NCI-H2196 (cell line): ENCODE results near the gene IDS.

Experiments used
- DNase-seq: peaks from one replicate; lab custom pipeline; 2025; ENCODE audit not compliant: unreplicated experiment; lab: John Stamatoyannopoulos, UW

IDS gene

GRCh38 chrX:149462849-149463248 lies 42.3 kb downstream of the IDS start:
- DNase-seq = no peak

DNA sequence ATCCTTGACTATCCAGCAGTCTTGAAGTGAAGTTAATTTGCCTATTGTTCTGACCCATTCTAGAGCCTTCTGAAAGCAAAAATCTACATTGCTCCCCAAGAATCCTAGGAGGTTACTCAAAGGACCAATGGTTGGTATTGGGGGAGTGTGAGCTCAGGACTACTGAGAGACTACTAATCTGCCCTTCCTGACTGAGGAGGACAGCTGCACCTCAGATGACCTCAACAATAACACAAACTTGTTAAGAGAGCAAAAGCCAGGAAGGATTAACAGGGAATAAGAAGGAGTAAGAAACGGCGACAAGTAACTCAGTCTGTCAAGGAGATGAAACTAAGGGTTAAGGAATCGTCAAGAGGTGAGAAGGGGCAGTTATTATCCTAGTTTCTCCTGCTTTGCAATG lies 43.4 kb downstream of the IDS start:
- DNase-seq = no peak

DNA sequence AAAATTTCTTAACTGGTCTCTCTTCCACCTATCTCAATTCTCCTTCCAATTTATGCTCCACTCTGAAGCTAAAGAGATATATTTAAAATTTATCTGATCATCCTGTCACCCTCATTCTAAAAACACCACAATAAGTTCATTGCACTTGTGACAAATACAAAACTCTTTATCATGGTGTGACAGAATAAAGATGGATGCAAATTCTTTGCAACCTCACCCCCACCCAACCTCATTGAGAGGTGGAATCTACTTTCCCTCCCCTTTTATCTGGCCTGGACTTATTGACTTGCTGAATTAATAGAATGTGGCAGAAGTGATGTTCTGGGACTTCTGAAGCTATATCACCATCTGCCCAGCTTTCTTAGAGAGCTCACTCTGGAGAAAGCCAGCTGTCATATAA lies 46.5 kb downstream of the IDS start:
- no peak for DNase-seq

- DNase-seq = no peak
These were observed 48.4 kb downstream of the IDS start for GRCh38 chrX:149456476-149457245.

- no peak for DNase-seq
These were observed 49.2 kb downstream of the IDS start for GRCh38 chrX:149455934-149456333.

- DNase-seq = no peak
These were observed 50.9 kb downstream of the IDS start for GRCh38 chrX:149453906-149454822.

DNA sequence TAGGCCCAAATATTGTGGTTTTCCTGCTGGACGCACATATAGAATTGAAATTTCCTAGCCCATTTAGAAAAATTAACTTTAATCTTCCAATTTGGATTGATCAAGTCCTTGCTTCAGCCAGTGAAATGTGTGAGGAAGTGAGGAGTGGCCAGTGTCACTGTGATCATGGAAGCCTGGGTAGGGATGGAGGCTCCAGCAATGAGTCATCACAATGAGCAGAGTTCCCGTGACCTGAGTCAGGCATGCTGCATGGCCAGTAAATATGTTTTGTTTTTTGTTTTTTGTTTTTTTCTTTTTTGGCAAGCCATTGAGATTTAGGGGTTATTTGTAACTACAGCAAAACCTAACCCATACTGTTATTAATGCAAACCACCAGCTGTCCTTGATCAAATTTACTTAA lies 52.1 kb downstream of the IDS start:
- no peak for DNase-seq

- DNase-seq = no peak
These were observed 71.7 kb downstream of the IDS start for GRCh38 chrX:149433451-149433850.

- no peak for DNase-seq
These were observed 72.1 kb downstream of the IDS start for GRCh38 chrX:149433051-149433450.
